Measurements from ENCODE around the gene RHOBTB3.
A peak's percentile ranks its signal among the peaks of the same experiment; 100 is the strongest.

RHOBTB3 gene

GRCh38 chr5:95770830-95771708, 39.9 kb downstream of the RHOBTB3 start:
- DNase-seq = no peak

GRCh38 chr5:95771892-95772291, 40.8 kb downstream of the RHOBTB3 start:
- DNase-seq = no peak

- DNase-seq = peak; percentile 65
These were observed 42.4 kb downstream of the RHOBTB3 start for GRCh38 chr5:95773335-95774059.

- DNase-seq = no peak
These were observed 46.3 kb downstream of the RHOBTB3 start for GRCh38 chr5:95777441-95777840.

- DNase-seq = no peak
These were observed 47.7 kb downstream of the RHOBTB3 start for GRCh38 chr5:95778713-95779436.

GRCh38 chr5:95779611-95780010, 48.5 kb downstream of the RHOBTB3 start:
- DNase-seq = peak; percentile 32

GRCh38 chr5:95780597-95780996, 49.5 kb downstream of the RHOBTB3 start:
- no peak for DNase-seq

- DNase-seq = peak; percentile 87
These were observed 50.0 kb downstream of the RHOBTB3 start for GRCh38 chr5:95781101-95781583.

- no peak for DNase-seq
These were observed 51.0 kb downstream of the RHOBTB3 start for GRCh38 chr5:95782181-95782580.

- no peak for DNase-seq
These were observed 52.5 kb downstream of the RHOBTB3 start for GRCh38 chr5:95783661-95784060.

- DNase-seq = no peak
These were observed 53.6 kb downstream of the RHOBTB3 start for GRCh38 chr5:95784514-95785302.

GRCh38 chr5:95786821-95787418, 55.8 kb downstream of the RHOBTB3 start:
- peak; percentile 55 for DNase-seq

GRCh38 chr5:95788493-95788892, 57.4 kb downstream of the RHOBTB3 start:
- DNase-seq = no peak

- no peak for DNase-seq
These were observed 60.6 kb downstream of the RHOBTB3 start for GRCh38 chr5:95791751-95792150.

- no peak for DNase-seq
These were observed 63.0 kb downstream of the RHOBTB3 start for GRCh38 chr5:95794070-95794516.

- DNase-seq = no peak
These were observed 66.2 kb downstream of the RHOBTB3 start for GRCh38 chr5:95797301-95797700.

GRCh38 chr5:95798048-95798447, 66.9 kb downstream of the RHOBTB3 start:
- DNase-seq = no peak

GRCh38 chr5:95798545-95798944, 67.4 kb downstream of the RHOBTB3 start:
- no peak for DNase-seq

- DNase-seq = no peak
These were observed 68.2 kb downstream of the RHOBTB3 start for GRCh38 chr5:95799191-95799835.

GRCh38 chr5:95800553-95800952, 69.4 kb downstream of the RHOBTB3 start:
- DNase-seq = no peak

GRCh38 chr5:95801532-95801931, 70.4 kb downstream of the RHOBTB3 start:
- no peak for DNase-seq
